A673 (cell line): ENCODE measurements around the gene ALDH5A1. TPM values are rescaled to one million over a fixed set of nuclear protein-coding genes. Genes with fewer than 3 reads are reported as not detected.

Source experiments
- BruUV-seq: library from RNA; stranded (reverse); fragments of 400-500 nt; replicated peaks from 2 replicates; lab custom pipeline; 2021; lab: Mats Ljungman, UMichigan
- CTCF ChIA-PET: fragments of 300-600 bp; sonication (Branson Sonifier 250); formaldehyde crosslinking; loops from one replicate; lab custom pipeline; 2022; ENCODE audit warnings: antibody characterized with exemption; lab: Charles Lee
- POLR2A ChIA-PET: fragments of 300-600 bp; sonication (Branson Sonifier 250); formaldehyde crosslinking; loops from one replicate; lab custom pipeline; 2022; ENCODE audit warnings: antibody characterized with exemption; ENCODE audit not compliant: low non-redundant PET; lab: Charles Lee
- DNase-seq: peaks from one replicate; pipeline ENCODE4 v3.0.0-alpha.2; 2015; ENCODE audit warnings: low spot score
- H3K27ac ChIP-seq: fragments of 200-600 bp; sonication (generic); 2 replicates; pipeline ENCODE4 v1.5.1; 2016; ENCODE audit warnings: mixed run types, low read depth, mild to moderate bottlenecking, mixed read lengths, antibody characterized with exemption, low read length; ENCODE audit not compliant: poor library complexity, severe bottlenecking
- H3K27me3 ChIP-seq: fragments of 200-600 bp; sonication (generic); replicated peaks from 2 replicates; pipeline ENCODE4 v1.6.1; 2017; ENCODE audit warnings: mixed run types, low read depth, mild to moderate bottlenecking, mixed read lengths, antibody characterized with exemption, low read length; ENCODE audit not compliant: insufficient read depth, poor library complexity
- H3K36me3 ChIP-seq: fragments of 200-600 bp; sonication (generic); 2 replicates; pipeline ENCODE4 v1.6.1; 2016; ENCODE audit warnings: mixed run types, mild to moderate bottlenecking, mixed read lengths, antibody characterized with exemption, low read length; ENCODE audit not compliant: insufficient read depth, poor library complexity, severe bottlenecking
- H3K4me1 ChIP-seq: fragments of 200-600 bp; sonication (generic); 2 replicates; pipeline ENCODE4 v1.6.1; 2017; ENCODE audit warnings: mixed run types, mild to moderate bottlenecking, mixed read lengths, antibody characterized with exemption, low read length; ENCODE audit not compliant: insufficient read depth, poor library complexity, severe bottlenecking
- H3K4me3 ChIP-seq: fragments of 200-600 bp; sonication (generic); 2 replicates; pipeline ENCODE4 v1.5.1; 2016; ENCODE audit warnings: low read depth, mixed run types, mild to moderate bottlenecking, mixed read lengths, low read length; ENCODE audit not compliant: poor library complexity, severe bottlenecking
- H3K9me3 ChIP-seq: fragments of 200-600 bp; sonication (generic); 2 replicates; pipeline ENCODE4 v1.6.1; 2016; ENCODE audit warnings: mixed run types, low read depth, mild to moderate bottlenecking, mixed read lengths, antibody characterized with exemption, low read length; ENCODE audit not compliant: poor library complexity, severe bottlenecking
- EZH2 ChIP-seq: fragments of 200-600 bp; sonication (generic); IDR thresholded peaks from 2 replicates; pipeline ENCODE4 v1.6.1; 2017; ENCODE audit warnings: borderline replicate concordance, low read depth, mild to moderate bottlenecking, mixed read lengths, antibody characterized with exemption, low read length; ENCODE audit not compliant: poor library complexity, severe bottlenecking
- intact Hi-C: fragments of 100-400 bp; cut with micrococcal nuclease; formaldehyde crosslinking; loops from one replicate; pipeline ENCODE4 v1.10.0; 2022; ENCODE audit not compliant: unreplicated experiment
- total RNA-seq: library from RNA; stranded (reverse); gene quantifications from 2 replicates; pipeline ENCODE4 v1.2.3, GENCODE V29; 2021
- TF ChIP-seq, protein P1 (sequence below): fragments of 300-800, 200-600 bp; sonication (generic); conservative IDR thresholded peaks from 2 replicates; pipeline ENCODE4 v1.5.1; 2017; ENCODE audit warnings: low read depth, mild to moderate bottlenecking, antibody characterized with exemption, low read length, moderate library complexity, mixed read lengths

ALDH5A1 gene
- total RNA-seq, 1 experiment from 2014 or later: 4.1 TPM

DNA sequence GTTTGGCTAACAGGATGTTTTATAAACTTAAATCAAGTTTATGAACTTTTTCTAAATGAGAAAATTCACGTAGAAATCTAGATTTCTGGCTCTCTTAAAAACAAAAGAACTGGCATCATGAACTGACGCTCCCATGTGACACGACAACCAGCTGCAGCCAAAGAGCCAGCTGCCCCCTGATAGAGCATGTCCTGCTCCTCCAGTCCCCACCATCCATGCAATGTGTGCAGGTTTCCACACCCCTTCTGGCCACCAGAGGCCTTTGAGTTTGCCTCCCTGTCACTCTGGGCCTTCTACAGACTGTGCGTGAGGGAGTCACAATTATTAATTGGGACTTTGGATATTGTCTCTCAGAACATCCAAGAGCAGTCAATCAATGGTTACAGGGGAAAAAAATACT, 3.8 kb upstream of the ALDH5A1 start:
- no peak for DNase-seq
- POLR2A ChIA-PET: no interaction called here
- no peak for TF ChIP-seq EZH2
- TF ChIP-seq, protein P1, sequence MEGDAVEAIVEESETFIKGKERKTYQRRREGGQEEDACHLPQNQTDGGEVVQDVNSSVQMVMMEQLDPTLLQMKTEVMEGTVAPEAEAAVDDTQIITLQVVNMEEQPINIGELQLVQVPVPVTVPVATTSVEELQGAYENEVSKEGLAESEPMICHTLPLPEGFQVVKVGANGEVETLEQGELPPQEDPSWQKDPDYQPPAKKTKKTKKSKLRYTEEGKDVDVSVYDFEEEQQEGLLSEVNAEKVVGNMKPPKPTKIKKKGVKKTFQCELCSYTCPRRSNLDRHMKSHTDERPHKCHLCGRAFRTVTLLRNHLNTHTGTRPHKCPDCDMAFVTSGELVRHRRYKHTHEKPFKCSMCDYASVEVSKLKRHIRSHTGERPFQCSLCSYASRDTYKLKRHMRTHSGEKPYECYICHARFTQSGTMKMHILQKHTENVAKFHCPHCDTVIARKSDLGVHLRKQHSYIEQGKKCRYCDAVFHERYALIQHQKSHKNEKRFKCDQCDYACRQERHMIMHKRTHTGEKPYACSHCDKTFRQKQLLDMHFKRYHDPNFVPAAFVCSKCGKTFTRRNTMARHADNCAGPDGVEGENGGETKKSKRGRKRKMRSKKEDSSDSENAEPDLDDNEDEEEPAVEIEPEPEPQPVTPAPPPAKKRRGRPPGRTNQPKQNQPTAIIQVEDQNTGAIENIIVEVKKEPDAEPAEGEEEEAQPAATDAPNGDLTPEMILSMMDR: no peak
- peaks cover 3% of the 10 kb centered on the region for H3K4me1 ChIP-seq
- H3K27me3 ChIP-seq: no peaks in the 10 kb centered on the region
- no peaks in the 10 kb centered on the region for H3K36me3 ChIP-seq
- intact Hi-C loops: no loop called here
- H3K9me3 ChIP-seq: no peaks in the 10 kb centered on the region
- BruUV-seq: no TSS peak
- H3K27ac ChIP-seq: no peak overlapping the region
- H3K4me3 ChIP-seq: no peak overlapping the region
- CTCF ChIA-PET: interaction anchor here (0.7 kb wide), 1 partner anchor 46 kb away, joined by 3 read pairs; no protein-coding TSS in a partner anchor

GRCh38 chr6:24492475-24492874, 2.3 kb upstream of the ALDH5A1 start:
- no peak for TF ChIP-seq EZH2
- TF ChIP-seq, protein P1: peak; percentile 51
- peaks cover 3% of the 10 kb centered on the region for H3K4me1 ChIP-seq
- DNase-seq: peak; percentile 30
- CTCF ChIA-PET: interaction anchor here (0.6 kb wide), 1 partner anchor 12 kb away, joined by 9 read pairs; no protein-coding TSS in a partner anchor
- no peak overlapping the region for H3K4me3 ChIP-seq
- POLR2A ChIA-PET: no interaction called here
- no peaks in the 10 kb centered on the region for H3K9me3 ChIP-seq
- no peaks in the 10 kb centered on the region for H3K27me3 ChIP-seq
- BruUV-seq: no TSS peak
- intact Hi-C loops: no loop called here
- no peak overlapping the region for H3K27ac ChIP-seq
- H3K36me3 ChIP-seq: no peaks in the 10 kb centered on the region

- no TSS peak for BruUV-seq
- H3K36me3 ChIP-seq: no peaks in the 10 kb centered on the region
- H3K27me3 ChIP-seq: no peaks in the 10 kb centered on the region
- ChIA-PET POLR2A (interaction anchor here (0.5 kb wide), 1 partner anchor 19 kb away, joined by 5 read pairs; no protein-coding TSS in a partner anchor), CTCF (interaction anchor here (0.6 to 1.0 kb wide), 3 partner anchors 27 to 62 kb away, joined by 3 to 6 read pairs (median 4); no protein-coding TSS in a partner anchor)
- H3K4me1 ChIP-seq: peaks cover 3% of the 10 kb centered on the region
- no peaks in the 10 kb centered on the region for H3K9me3 ChIP-seq
- no peak for DNase-seq
- TF ChIP-seq, protein P1: no peak; the same call in 1 of the 2 replicates
- no peak for TF ChIP-seq EZH2
- intact Hi-C loops: no loop called here
- H3K27ac ChIP-seq: peak overlapping the region; percentile 41
- H3K4me3 ChIP-seq: peak overlapping the region; percentile 67
These were observed 586 bp upstream of the ALDH5A1 start for GRCh38 chr6:24493945-24494820.
